Measurements from ENCODE around the gene SPEG.

GRCh38 chr2:219404954-219405353 is 29.7 kb upstream of the SPEG start:
- TF ChIP-seq, protein P1, sequence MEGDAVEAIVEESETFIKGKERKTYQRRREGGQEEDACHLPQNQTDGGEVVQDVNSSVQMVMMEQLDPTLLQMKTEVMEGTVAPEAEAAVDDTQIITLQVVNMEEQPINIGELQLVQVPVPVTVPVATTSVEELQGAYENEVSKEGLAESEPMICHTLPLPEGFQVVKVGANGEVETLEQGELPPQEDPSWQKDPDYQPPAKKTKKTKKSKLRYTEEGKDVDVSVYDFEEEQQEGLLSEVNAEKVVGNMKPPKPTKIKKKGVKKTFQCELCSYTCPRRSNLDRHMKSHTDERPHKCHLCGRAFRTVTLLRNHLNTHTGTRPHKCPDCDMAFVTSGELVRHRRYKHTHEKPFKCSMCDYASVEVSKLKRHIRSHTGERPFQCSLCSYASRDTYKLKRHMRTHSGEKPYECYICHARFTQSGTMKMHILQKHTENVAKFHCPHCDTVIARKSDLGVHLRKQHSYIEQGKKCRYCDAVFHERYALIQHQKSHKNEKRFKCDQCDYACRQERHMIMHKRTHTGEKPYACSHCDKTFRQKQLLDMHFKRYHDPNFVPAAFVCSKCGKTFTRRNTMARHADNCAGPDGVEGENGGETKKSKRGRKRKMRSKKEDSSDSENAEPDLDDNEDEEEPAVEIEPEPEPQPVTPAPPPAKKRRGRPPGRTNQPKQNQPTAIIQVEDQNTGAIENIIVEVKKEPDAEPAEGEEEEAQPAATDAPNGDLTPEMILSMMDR (IDR thresholded peaks at IDR 0.05 in 8 of 11, conservative IDR thresholded peaks at IDR 0.05 in 3 of 11), result no peak
- no peak for TF ChIP-seq POLR2A (IDR thresholded peaks at IDR 0.05)
